Liver (tissue), 9 donors: Measurements from ENCODE around the gene FAM210B. TPM values are rescaled to one million over a fixed set of nuclear protein-coding genes. Genes with fewer than 3 reads are reported as not detected.

ENCODE experiments used
- DNase-seq: peaks from one replicate; pipeline ENCODE4 v3.0.0-alpha.2; 2017; ENCODE audit warnings: low spot score
- H3K27ac ChIP-seq, 2 donors: one replicate each; pipeline ENCODE4 v1.7.0; 2013; ENCODE audit warnings: inconsistent platforms in 2 of 2, low read length in 2 of 2, control low read depth in 1 of 2, low read depth in 1 of 2, mild to moderate bottlenecking in 1 of 2
- H3K27me3 ChIP-seq, 4 donors: one replicate each; pipeline versions ENCODE4 v1.6.1 to v1.7.0; 2013; ENCODE audit warnings: low read length in 3 of 4, inconsistent platforms in 1 of 4, mild to moderate bottlenecking in 1 of 4, moderate library complexity in 1 of 4; ENCODE audit not compliant: control insufficient read depth in 4 of 4, insufficient read depth in 4 of 4
- H3K36me3 ChIP-seq, 4 donors: one replicate each; pipeline versions ENCODE4 v1.6.1 to v1.7.0; 2013; ENCODE audit warnings: low read length in 3 of 4, mild to moderate bottlenecking in 3 of 4, low read depth in 1 of 4, moderate library complexity in 1 of 4; ENCODE audit not compliant: control insufficient read depth in 4 of 4, insufficient read depth in 3 of 4
- H3K4me1 ChIP-seq, 4 donors: one replicate each; pipeline versions ENCODE4 v1.6.1 to v1.7.0; 2013; ENCODE audit warnings: low read length in 3 of 4, mild to moderate bottlenecking in 3 of 4, moderate library complexity in 1 of 4; ENCODE audit not compliant: control insufficient read depth in 4 of 4, insufficient read depth in 4 of 4
- H3K4me3 ChIP-seq, 3 donors: one replicate each; pipeline versions ENCODE4 v1.6.1 to v1.7.0; 2013; ENCODE audit warnings: low read length in 3 of 3, control low read depth in 1 of 3, low read depth in 1 of 3, mild to moderate bottlenecking in 1 of 3
- H3K9ac ChIP-seq, 2 donors: one replicate each; pipeline ENCODE4 v1.7.0; 2013; ENCODE audit warnings: low read length in 2 of 2, mild to moderate bottlenecking in 2 of 2, moderate library complexity in 2 of 2, control low read depth in 1 of 2, low read depth in 1 of 2
- H3K9me3 ChIP-seq, 4 donors: one replicate each; pipeline versions ENCODE4 v1.6.1 to v1.7.0; 2013; ENCODE audit warnings: low read length in 3 of 4; ENCODE audit not compliant: control insufficient read depth in 4 of 4
- ATF3 ChIP-seq: IDR thresholded peaks from 2 replicates; pipeline ENCODE4 v1.6.1; 2016; ENCODE audit warnings: antibody characterized with exemption
- EGR1 ChIP-seq, 2 donors: IDR thresholded peaks; 2 replicates each; pipeline ENCODE4 v1.6.1; 2016 to 2018; ENCODE audit warnings: antibody characterized with exemption in 2 of 2, low read depth in 2 of 2
- FOXA1 ChIP-seq: IDR thresholded peaks from 2 replicates; pipeline ENCODE4 v1.6.1; 2016; ENCODE audit warnings: antibody characterized with exemption
- FOXA2 ChIP-seq: IDR thresholded peaks from 2 replicates; pipeline ENCODE4 v1.6.1; 2016; ENCODE audit warnings: antibody characterized with exemption
- GABPA ChIP-seq, 2 donors: IDR thresholded peaks in 1 of 2; conservative IDR thresholded peaks in 1 of 2; 2 replicates each; pipeline ENCODE4 v1.6.1; 2016; ENCODE audit warnings: antibody characterized with exemption in 2 of 2, mild to moderate bottlenecking in 1 of 2, moderate library complexity in 1 of 2
- HNF4A ChIP-seq, 2 donors: conservative IDR thresholded peaks; 2 replicates each; pipeline ENCODE4 v1.6.1; 2016; ENCODE audit warnings: antibody characterized with exemption in 2 of 2, mild to moderate bottlenecking in 2 of 2
- HNF4G ChIP-seq: IDR thresholded peaks from 2 replicates; pipeline ENCODE4 v1.6.1; 2016; ENCODE audit warnings: antibody characterized with exemption
- JUND ChIP-seq, 2 donors: IDR thresholded peaks; 2 replicates each; pipeline ENCODE4 v1.6.1; 2016; ENCODE audit warnings: antibody characterized with exemption in 2 of 2
- NR2F2 ChIP-seq: IDR thresholded peaks from 2 replicates; pipeline ENCODE4 v1.6.1; 2016; ENCODE audit warnings: antibody characterized with exemption
- RAD21 ChIP-seq, 2 donors: IDR thresholded peaks; 2 replicates each; pipeline ENCODE4 v1.6.1; 2016; ENCODE audit warnings: antibody characterized with exemption in 2 of 2, mild to moderate bottlenecking in 2 of 2
- RXRA ChIP-seq, 2 donors: IDR thresholded peaks; 2 replicates each; pipeline ENCODE4 v1.6.1; 2017 to 2018; ENCODE audit warnings: antibody characterized with exemption in 2 of 2, mild to moderate bottlenecking in 1 of 2
- SP1 ChIP-seq: IDR thresholded peaks from 2 replicates; pipeline ENCODE4 v1.6.1; 2018; ENCODE audit warnings: antibody characterized with exemption, mild to moderate bottlenecking
- TAF1 ChIP-seq: conservative IDR thresholded peaks from 2 replicates; pipeline ENCODE4 v1.6.1; 2016; ENCODE audit warnings: antibody characterized with exemption, mild to moderate bottlenecking
- YY1 ChIP-seq: IDR thresholded peaks from 2 replicates; pipeline ENCODE4 v1.6.1; 2016; ENCODE audit warnings: antibody characterized with exemption, mild to moderate bottlenecking
- ZBTB33 ChIP-seq: IDR thresholded peaks from 2 replicates; pipeline ENCODE4 v1.6.1; 2016; ENCODE audit warnings: antibody characterized with exemption
- whole genome bisulfite sequencing: extraction: QIAGEN DNeasy Blood & Tissue Kit; methylation state at CpG from one replicate; pipeline ENCODE4 v1.1.7; 2013; 5-methylcytosine and 5-hydroxymethylcytosine counted together
- polyA plus RNA-seq, 2 donors: library from polyadenylated mRNA; stranded (reverse) in 1 of 2; unstranded in 1 of 2; fragments of 200-250 nt in 1 of 2; fragments of >200 nt in 1 of 2; fragmentation: Nextera tagmentation in 1 of 2; extraction: Ambion mirVana in 1 of 2; gene quantifications; one replicate each; pipeline versions ENCODE4 v1.2.1 to v1.2.3, GENCODE V29; 2013 to 2015
- total RNA-seq, 2 donors: library from RNA; depleted of rRNA; stranded (reverse); fragments of >200 nt; gene quantifications; one replicate each; pipeline ENCODE4 v1.2.3, GENCODE V29; 2014
- TF ChIP-seq, protein P1 (sequence below): IDR thresholded peaks from 2 replicates; pipeline ENCODE4 v1.6.1; 2016; ENCODE audit warnings: antibody characterized with exemption
- TF ChIP-seq, protein P2 (sequence below): fragments of 150-350 bp; IDR thresholded peaks from 2 replicates; pipeline ENCODE4 v1.5.1; 2017; ENCODE audit warnings: improper control_type of control experiment, low read depth, low read length; ENCODE audit not compliant: missing input control
- TF ChIP-seq, protein P3 (sequence below): IDR thresholded peaks from 2 replicates; pipeline ENCODE4 v1.6.1; 2016; ENCODE audit warnings: antibody characterized with exemption, mild to moderate bottlenecking
- donor health status: healthy.
- donor health status: healthy.
- donor health status: healthy.
- donor health status: healthy.
- donor health status: healthy.

FAM210B gene
- total and polyA plus RNA-seq, 4 donors = 21.8 to 139 (median 30.7) TPM

GRCh38 chr20:56363491-56363890 lies 4.7 kb downstream of the FAM210B start:
- no peak overlapping the region for H3K4me3 ChIP-seq
- 94% methylated on average over 6 of the region's 6 CpGs for WGBS
- peaks cover 3 to 25% (median 17%) of the 10 kb centered on the region in 4 donors for H3K36me3 ChIP-seq
- H3K4me1 ChIP-seq = peaks cover 8 to 18% (median 11%) of the 10 kb centered on the region in 4 donors
- TF ChIP-seq SP1 = no peak
- no peak for TF ChIP-seq ZBTB33
- TF ChIP-seq, protein P1, sequence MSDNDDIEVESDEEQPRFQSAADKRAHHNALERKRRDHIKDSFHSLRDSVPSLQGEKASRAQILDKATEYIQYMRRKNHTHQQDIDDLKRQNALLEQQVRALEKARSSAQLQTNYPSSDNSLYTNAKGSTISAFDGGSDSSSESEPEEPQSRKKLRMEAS = no peak
- TF ChIP-seq RXRA (IDR thresholded peaks at IDR 0.05) = no peak
- TF ChIP-seq GABPA (IDR thresholded peaks at IDR 0.05 in 1 of 2, conservative IDR thresholded peaks at IDR 0.05 in 1 of 2) = no peak
- TF ChIP-seq ATF3 = no peak
- TF ChIP-seq FOXA1 = no peak
- no peak for TF ChIP-seq YY1
- no peak for TF ChIP-seq JUND (IDR thresholded peaks at IDR 0.05)
- no peak for TF ChIP-seq HNF4G
- TF ChIP-seq, protein P2, sequence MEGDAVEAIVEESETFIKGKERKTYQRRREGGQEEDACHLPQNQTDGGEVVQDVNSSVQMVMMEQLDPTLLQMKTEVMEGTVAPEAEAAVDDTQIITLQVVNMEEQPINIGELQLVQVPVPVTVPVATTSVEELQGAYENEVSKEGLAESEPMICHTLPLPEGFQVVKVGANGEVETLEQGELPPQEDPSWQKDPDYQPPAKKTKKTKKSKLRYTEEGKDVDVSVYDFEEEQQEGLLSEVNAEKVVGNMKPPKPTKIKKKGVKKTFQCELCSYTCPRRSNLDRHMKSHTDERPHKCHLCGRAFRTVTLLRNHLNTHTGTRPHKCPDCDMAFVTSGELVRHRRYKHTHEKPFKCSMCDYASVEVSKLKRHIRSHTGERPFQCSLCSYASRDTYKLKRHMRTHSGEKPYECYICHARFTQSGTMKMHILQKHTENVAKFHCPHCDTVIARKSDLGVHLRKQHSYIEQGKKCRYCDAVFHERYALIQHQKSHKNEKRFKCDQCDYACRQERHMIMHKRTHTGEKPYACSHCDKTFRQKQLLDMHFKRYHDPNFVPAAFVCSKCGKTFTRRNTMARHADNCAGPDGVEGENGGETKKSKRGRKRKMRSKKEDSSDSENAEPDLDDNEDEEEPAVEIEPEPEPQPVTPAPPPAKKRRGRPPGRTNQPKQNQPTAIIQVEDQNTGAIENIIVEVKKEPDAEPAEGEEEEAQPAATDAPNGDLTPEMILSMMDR = no peak
- TF ChIP-seq FOXA2 = no peak
- TF ChIP-seq EGR1 (IDR thresholded peaks at IDR 0.05; ENCODE audit: low read depth in 2 of 2) = no peak
- TF ChIP-seq TAF1 = no peak
- TF ChIP-seq RAD21 (IDR thresholded peaks at IDR 0.05) = no peak
- TF ChIP-seq NR2F2 = no peak
- no peak for TF ChIP-seq HNF4A (conservative IDR thresholded peaks at IDR 0.05)
- TF ChIP-seq, protein P3, sequence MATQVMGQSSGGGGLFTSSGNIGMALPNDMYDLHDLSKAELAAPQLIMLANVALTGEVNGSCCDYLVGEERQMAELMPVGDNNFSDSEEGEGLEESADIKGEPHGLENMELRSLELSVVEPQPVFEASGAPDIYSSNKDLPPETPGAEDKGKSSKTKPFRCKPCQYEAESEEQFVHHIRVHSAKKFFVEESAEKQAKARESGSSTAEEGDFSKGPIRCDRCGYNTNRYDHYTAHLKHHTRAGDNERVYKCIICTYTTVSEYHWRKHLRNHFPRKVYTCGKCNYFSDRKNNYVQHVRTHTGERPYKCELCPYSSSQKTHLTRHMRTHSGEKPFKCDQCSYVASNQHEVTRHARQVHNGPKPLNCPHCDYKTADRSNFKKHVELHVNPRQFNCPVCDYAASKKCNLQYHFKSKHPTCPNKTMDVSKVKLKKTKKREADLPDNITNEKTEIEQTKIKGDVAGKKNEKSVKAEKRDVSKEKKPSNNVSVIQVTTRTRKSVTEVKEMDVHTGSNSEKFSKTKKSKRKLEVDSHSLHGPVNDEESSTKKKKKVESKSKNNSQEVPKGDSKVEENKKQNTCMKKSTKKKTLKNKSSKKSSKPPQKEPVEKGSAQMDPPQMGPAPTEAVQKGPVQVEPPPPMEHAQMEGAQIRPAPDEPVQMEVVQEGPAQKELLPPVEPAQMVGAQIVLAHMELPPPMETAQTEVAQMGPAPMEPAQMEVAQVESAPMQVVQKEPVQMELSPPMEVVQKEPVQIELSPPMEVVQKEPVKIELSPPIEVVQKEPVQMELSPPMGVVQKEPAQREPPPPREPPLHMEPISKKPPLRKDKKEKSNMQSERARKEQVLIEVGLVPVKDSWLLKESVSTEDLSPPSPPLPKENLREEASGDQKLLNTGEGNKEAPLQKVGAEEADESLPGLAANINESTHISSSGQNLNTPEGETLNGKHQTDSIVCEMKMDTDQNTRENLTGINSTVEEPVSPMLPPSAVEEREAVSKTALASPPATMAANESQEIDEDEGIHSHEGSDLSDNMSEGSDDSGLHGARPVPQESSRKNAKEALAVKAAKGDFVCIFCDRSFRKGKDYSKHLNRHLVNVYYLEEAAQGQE = no peak
- H3K27me3 ChIP-seq = no peaks in the 10 kb centered on the region
- no peak overlapping the region for H3K27ac ChIP-seq
- no peak overlapping the region for H3K9ac ChIP-seq
- DNase-seq = no peak
- H3K9me3 ChIP-seq = no peaks in the 10 kb centered on the region
